ENCODE measurements around the gene CCDC70.

- TF ChIP-seq CTCF (IDR thresholded peaks at IDR 0.05; ENCODE audit: low read depth, low read length) (no peak), MAX (IDR thresholded peaks at IDR 0.05; ENCODE audit: low read depth, low read length) (no peak)
These were observed 25.7 kb downstream of the CCDC70 start for GRCh38 chr13:51887468-51887867.

Measured in NB4 (cell line).